ENCODE results near the gene ATP2B3. TPM values are rescaled to one million over a fixed set of nuclear protein-coding genes. Genes with fewer than 3 reads are reported as not detected.

Gene ATP2B3
- total RNA-seq, 2 donors from 2014 or later, result not detected

- Histone ChIP-seq H3K27ac (no peak overlapping the region), H3K9me3 (no peaks in the 10 kb centered on the region), H3K4me3 (no peak overlapping the region), H3K27me3 (no peaks in the 10 kb centered on the region), H3K36me3 (replicated peaks in 1 of 2; ENCODE audit: insufficient read depth in 1 of 2, low read depth in 2 of 2) (no peaks in the 10 kb centered on the region), H3K4me1 (no peaks in the 10 kb centered on the region)
- no peak for DNase-seq
- no peak for ATAC-seq
- intact Hi-C loops (cut with DNase I), result no loop called here
- 42% methylated on average over 8 of the region's 12 CpGs; no CpG with 5 or more reads in 1 of the 2 donors for WGBS, 2 donors
- no peak for TF ChIP-seq CTCF (IDR thresholded peaks at IDR 0.05)
- no peak for TF ChIP-seq POLR2A (IDR thresholded peaks at IDR 0.05)
Observed at GRCh38 chrX:153522259-153522658, 4.8 kb downstream of the ATP2B3 start.

- Histone ChIP-seq H3K4me1 (no peaks in the 10 kb centered on the region), H3K27ac (no peak overlapping the region), H3K4me3 (no peak overlapping the region), H3K36me3 (replicated peaks in 1 of 2; ENCODE audit: insufficient read depth in 1 of 2, low read depth in 2 of 2) (no peaks in the 10 kb centered on the region), H3K9me3 (no peaks in the 10 kb centered on the region), H3K27me3 (no peaks in the 10 kb centered on the region)
- DNase-seq (no peak), ATAC-seq (no peak)
- WGBS, 2 donors, result 79 to 81% methylated on average over 7 of the region's 7 CpGs
- TF ChIP-seq CTCF (IDR thresholded peaks at IDR 0.05) (no peak), POLR2A (IDR thresholded peaks at IDR 0.05) (no peak)
- intact Hi-C loops (cut with DNase I), result no loop called here
Observed at GRCh38 chrX:153523269-153523668, 5.8 kb downstream of the ATP2B3 start.

GRCh38 chrX:153524234-153524633, 6.8 kb downstream of the ATP2B3 start:
- no peak for TF ChIP-seq POLR2A (IDR thresholded peaks at IDR 0.05)
- no peak for TF ChIP-seq CTCF (IDR thresholded peaks at IDR 0.05)
- Histone ChIP-seq H3K9me3 (no peaks in the 10 kb centered on the region), H3K27me3 (no peaks in the 10 kb centered on the region), H3K27ac (no peak overlapping the region), H3K4me3 (no peak overlapping the region), H3K4me1 (no peaks in the 10 kb centered on the region), H3K36me3 (replicated peaks in 1 of 2; ENCODE audit: insufficient read depth in 1 of 2, low read depth in 2 of 2) (no peaks in the 10 kb centered on the region)
- 96 to 100% methylated on average over 1 to 2 of the region's 3 CpGs for WGBS, 2 donors
- ATAC-seq (no peak), DNase-seq (no peak)
- intact Hi-C loops (cut with DNase I), result no loop called here

- Histone ChIP-seq H3K36me3 (replicated peaks in 1 of 2; ENCODE audit: insufficient read depth in 1 of 2, low read depth in 2 of 2) (no peaks in the 10 kb centered on the region), H3K9me3 (no peaks in the 10 kb centered on the region), H3K4me1 (no peaks in the 10 kb centered on the region), H3K4me3 (no peak overlapping the region), H3K27me3 (no peaks in the 10 kb centered on the region), H3K27ac (no peak overlapping the region)
- no peak for TF ChIP-seq POLR2A (IDR thresholded peaks at IDR 0.05)
- TF ChIP-seq CTCF (IDR thresholded peaks at IDR 0.05), result no peak
- 84% methylated on average over 4 of the region's 6 CpGs; no CpG with 5 or more reads in 1 of the 2 donors for WGBS, 2 donors
- intact Hi-C loops (cut with DNase I), result no loop called here
- ATAC-seq (no peak), DNase-seq (no peak)
Observed at GRCh38 chrX:153525451-153525850, 8.0 kb downstream of the ATP2B3 start.

GRCh38 chrX:153526042-153526441, 8.6 kb downstream of the ATP2B3 start:
- H3K4me1 ChIP-seq, result no peaks in the 10 kb centered on the region
- intact Hi-C loops (cut with DNase I), result no loop called here
- DNase-seq (no peak), ATAC-seq (no peak)
- no peak overlapping the region for H3K27ac ChIP-seq
- H3K9me3 ChIP-seq, result no peaks in the 10 kb centered on the region
- H3K36me3 ChIP-seq (replicated peaks in 1 of 2; ENCODE audit: insufficient read depth in 1 of 2, low read depth in 2 of 2), result no peaks in the 10 kb centered on the region
- H3K4me3 ChIP-seq, result no peak overlapping the region
- TF ChIP-seq POLR2A (IDR thresholded peaks at IDR 0.05) (no peak), CTCF (IDR thresholded peaks at IDR 0.05) (no peak)
- no peaks in the 10 kb centered on the region for H3K27me3 ChIP-seq
- 58 to 67% methylated on average over 1 to 4 of the region's 7 CpGs for WGBS, 2 donors
